Uterus (tissue), 4 donors: ENCODE data around the gene UPF2. TPM values are rescaled to one million over a fixed set of nuclear protein-coding genes. Genes with fewer than 3 reads are reported as not detected.

Experiments
- DNase-seq, 2 donors: peaks; one replicate each; pipeline ENCODE4 v3.0.0-alpha.2; 2019 to 2020
- H3K27ac ChIP-seq, 2 donors: fragments of 200-600 bp; sonication (generic); 1 replicate in 1 of 2; 2 replicates in 1 of 2; pipeline ENCODE4 v1.5.1; 2016 to 2018
- H3K27me3 ChIP-seq, 2 donors: fragments of 200-600 bp; sonication (generic); one replicate each; pipeline ENCODE4 v1.5.1; 2018 to 2019; ENCODE audit warnings: control low read depth in 1 of 2
- H3K36me3 ChIP-seq, 2 donors: fragments of 200-600 bp; sonication (generic); one replicate each; pipeline ENCODE4 v1.5.1; 2019; ENCODE audit warnings: control low read depth in 1 of 2
- H3K4me1 ChIP-seq, 2 donors: fragments of 200-600 bp; sonication (generic); one replicate each; pipeline ENCODE4 v1.5.1; 2018 to 2019; ENCODE audit warnings: control low read depth in 1 of 2
- H3K4me3 ChIP-seq, 2 donors: fragments of 200-600 bp; sonication (generic); 1 replicate in 1 of 2; 2 replicates in 1 of 2; pipeline ENCODE4 v1.5.1; 2018 to 2019; ENCODE audit warnings: mild to moderate bottlenecking in 1 of 2
- H3K9me3 ChIP-seq, 2 donors: fragments of 200-600 bp; sonication (generic); one replicate each; pipeline ENCODE4 v1.5.1; 2019; ENCODE audit warnings: control low read depth in 1 of 2
- CTCF ChIP-seq, 4 experiments: fragments of 200-600 bp in 2 of 4; fragments of 450-650 bp in 2 of 4; sonication (generic) in 2 of 4; IDR thresholded peaks; one replicate each; pipeline ENCODE4 v1.5.1; 2016 to 2019; ENCODE audit warnings: antibody characterized with exemption in 4 of 4, mild to moderate bottlenecking in 2 of 4, moderate library complexity in 1 of 4
- POLR2A ChIP-seq, 2 donors: fragments of 450-650 bp; IDR thresholded peaks; one replicate each; pipeline ENCODE4 v1.6.1; 2016; ENCODE audit warnings: antibody characterized with exemption in 2 of 2, mild to moderate bottlenecking in 1 of 2, moderate library complexity in 1 of 2
- intact Hi-C: fragments of 100-400 bp; cut with DNase I; formaldehyde crosslinking; loops from one replicate; pipeline ENCODE4 v1.15.1; 2023; ENCODE audit warnings: low total_unique reads
- total RNA-seq, 4 donors: library from RNA; depleted of rRNA in 3 of 4; stranded (reverse); fragments of >200 nt in 3 of 4; gene quantifications; one replicate each; pipeline versions ENCODE4 v1.1.0 to v1.2.4, GENCODE V29; 2014 to 2023
- donor health status: DM: yes; HTN: yes; CAD: no.

Gene UPF2
- total RNA-seq, 4 donors from 2014 or later: 17.4 to 35.7 (median 28.0) TPM

GRCh38 chr10:11886851-11887250, 155.8 kb downstream of the UPF2 start:
- Histone ChIP-seq H3K27me3 (no peaks in the 10 kb centered on the region), H3K4me1 (no peaks in the 10 kb centered on the region), H3K4me3 (no peak overlapping the region), H3K9me3 (no peaks in the 10 kb centered on the region), H3K27ac (no peak overlapping the region), H3K36me3 (no peaks in the 10 kb centered on the region)
- intact Hi-C loops: no loop called here
- no peak for DNase-seq
- TF ChIP-seq POLR2A (IDR thresholded peaks at IDR 0.05) (no peak), CTCF (IDR thresholded peaks at IDR 0.05) (no peak)

GRCh38 chr10:11886138-11886474, 156.5 kb downstream of the UPF2 start:
- H3K27ac ChIP-seq: no peak overlapping the region
- H3K4me3 ChIP-seq: no peak overlapping the region
- intact Hi-C loops: no loop called here
- H3K36me3 ChIP-seq: no peaks in the 10 kb centered on the region
- H3K4me1 ChIP-seq: no peaks in the 10 kb centered on the region
- DNase-seq: no peak
- TF ChIP-seq CTCF (IDR thresholded peaks at IDR 0.05): no peak
- no peak for TF ChIP-seq POLR2A (IDR thresholded peaks at IDR 0.05)
- no peaks in the 10 kb centered on the region for H3K9me3 ChIP-seq
- H3K27me3 ChIP-seq: no peaks in the 10 kb centered on the region

- intact Hi-C loops: no loop called here
- no peaks in the 10 kb centered on the region for H3K27me3 ChIP-seq
- H3K4me1 ChIP-seq: no peaks in the 10 kb centered on the region
- TF ChIP-seq CTCF (IDR thresholded peaks at IDR 0.05) (no peak), POLR2A (IDR thresholded peaks at IDR 0.05) (no peak)
- no peak overlapping the region for H3K27ac ChIP-seq
- H3K36me3 ChIP-seq: no peaks in the 10 kb centered on the region
- no peaks in the 10 kb centered on the region for H3K9me3 ChIP-seq
- no peak for DNase-seq
- H3K4me3 ChIP-seq: no peak overlapping the region
Observed at GRCh38 chr10:11885437-11886137, 157.0 kb downstream of the UPF2 start.

- Histone ChIP-seq H3K27ac (no peak overlapping the region), H3K4me1 (no peaks in the 10 kb centered on the region), H3K9me3 (no peaks in the 10 kb centered on the region), H3K36me3 (no peaks in the 10 kb centered on the region), H3K27me3 (no peaks in the 10 kb centered on the region), H3K4me3 (no peak overlapping the region)
- no peak for DNase-seq
- TF ChIP-seq CTCF (IDR thresholded peaks at IDR 0.05): no peak
- no peak for TF ChIP-seq POLR2A (IDR thresholded peaks at IDR 0.05)
- intact Hi-C loops: no loop called here
Observed at GRCh38 chr10:11884706-11885423, 157.7 kb downstream of the UPF2 start.

GRCh38 chr10:11882646-11883375, 159.8 kb downstream of the UPF2 start:
- intact Hi-C loops: no loop called here
- Histone ChIP-seq H3K27ac (no peak overlapping the region), H3K4me3 (no peak overlapping the region), H3K9me3 (no peaks in the 10 kb centered on the region), H3K36me3 (no peaks in the 10 kb centered on the region), H3K4me1 (no peaks in the 10 kb centered on the region), H3K27me3 (no peaks in the 10 kb centered on the region)
- no peak for DNase-seq
- TF ChIP-seq POLR2A (IDR thresholded peaks at IDR 0.05) (no peak), CTCF (IDR thresholded peaks at IDR 0.05) (no peak)
